Measurements from ENCODE around the gene DNAJC21.
A peak's percentile ranks its signal among the peaks of the same experiment; 100 is the strongest.
"Not testable (repeated sequence)": the region's sequence is repeated elsewhere in the genome, so short reads cannot be mapped to it uniquely, and the experiment has no call there.

The DNAJC21 gene

DNA sequence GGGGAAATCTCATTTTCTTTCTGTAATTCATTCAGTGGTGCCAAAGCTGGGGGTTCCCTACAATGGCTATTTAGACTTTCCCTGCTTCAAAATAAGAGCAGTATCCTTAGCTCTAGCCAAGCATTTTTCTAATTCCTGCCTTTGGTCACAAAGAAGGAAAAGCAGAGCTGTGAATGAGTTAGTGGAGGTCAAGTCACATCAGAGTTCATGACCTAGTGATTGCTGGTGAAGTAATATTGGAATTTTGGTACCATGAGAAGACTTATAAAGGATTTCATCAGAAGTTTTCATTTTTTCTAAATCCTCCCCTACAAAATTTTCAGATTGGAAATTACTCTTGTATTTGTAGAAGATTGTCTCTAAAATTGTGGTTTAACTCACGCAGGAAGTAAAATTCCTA, 28.0 kb downstream of the DNAJC21 start:
- TF ChIP-seq, protein P1, sequence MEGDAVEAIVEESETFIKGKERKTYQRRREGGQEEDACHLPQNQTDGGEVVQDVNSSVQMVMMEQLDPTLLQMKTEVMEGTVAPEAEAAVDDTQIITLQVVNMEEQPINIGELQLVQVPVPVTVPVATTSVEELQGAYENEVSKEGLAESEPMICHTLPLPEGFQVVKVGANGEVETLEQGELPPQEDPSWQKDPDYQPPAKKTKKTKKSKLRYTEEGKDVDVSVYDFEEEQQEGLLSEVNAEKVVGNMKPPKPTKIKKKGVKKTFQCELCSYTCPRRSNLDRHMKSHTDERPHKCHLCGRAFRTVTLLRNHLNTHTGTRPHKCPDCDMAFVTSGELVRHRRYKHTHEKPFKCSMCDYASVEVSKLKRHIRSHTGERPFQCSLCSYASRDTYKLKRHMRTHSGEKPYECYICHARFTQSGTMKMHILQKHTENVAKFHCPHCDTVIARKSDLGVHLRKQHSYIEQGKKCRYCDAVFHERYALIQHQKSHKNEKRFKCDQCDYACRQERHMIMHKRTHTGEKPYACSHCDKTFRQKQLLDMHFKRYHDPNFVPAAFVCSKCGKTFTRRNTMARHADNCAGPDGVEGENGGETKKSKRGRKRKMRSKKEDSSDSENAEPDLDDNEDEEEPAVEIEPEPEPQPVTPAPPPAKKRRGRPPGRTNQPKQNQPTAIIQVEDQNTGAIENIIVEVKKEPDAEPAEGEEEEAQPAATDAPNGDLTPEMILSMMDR (conservative IDR thresholded peaks at IDR 0.05; ENCODE audit: low read depth, low read length) = no peak
- DNase-seq (ENCODE audit: low read depth) = peak; percentile 46
- no peak overlapping the region for H3K4me3 ChIP-seq (ENCODE audit: low read depth, low read length)

DNA sequence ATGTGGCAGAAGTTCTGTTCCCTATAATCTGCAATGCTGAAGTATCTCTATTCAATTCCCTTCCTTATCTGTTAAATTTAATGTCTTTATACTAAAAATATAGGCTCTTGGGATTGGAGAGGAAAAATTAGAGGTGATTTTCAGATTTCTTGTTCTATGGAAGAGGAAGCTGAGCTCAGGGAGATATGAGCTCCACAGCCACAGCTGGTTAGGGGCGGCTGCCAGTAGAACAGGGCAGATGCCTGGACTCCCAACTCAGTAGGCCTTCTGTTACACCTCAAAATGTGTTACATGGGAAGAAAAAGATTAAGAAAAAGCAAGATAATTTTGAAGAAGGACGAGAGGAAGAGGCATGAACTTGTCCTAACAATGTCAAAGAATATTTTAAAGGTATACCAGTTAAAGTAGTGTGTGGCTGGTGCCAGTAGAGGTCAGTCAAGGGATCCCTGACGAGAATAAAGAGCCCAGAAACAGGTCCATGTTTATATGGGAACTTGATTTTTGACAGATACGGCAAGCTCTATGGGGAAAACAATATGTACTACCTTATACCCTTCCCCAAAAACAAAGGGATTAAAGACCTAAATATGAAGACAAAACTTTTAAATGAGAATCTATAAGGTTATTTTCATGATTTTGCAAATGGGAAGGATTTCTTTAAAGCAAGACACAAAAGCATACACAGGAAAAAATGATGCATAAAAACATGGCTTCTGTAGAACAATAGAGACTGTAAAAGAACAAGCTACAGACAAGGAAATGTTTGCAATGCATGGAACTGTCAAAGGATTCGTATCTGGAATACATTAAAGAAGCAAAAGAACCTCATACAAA, 28.7 kb downstream of the DNAJC21 start:
- DNase-seq (ENCODE audit: low read depth) = peak; percentile 72
- TF ChIP-seq, protein P1 (conservative IDR thresholded peaks at IDR 0.05; ENCODE audit: low read depth, low read length) = peak; percentile 81

DNA sequence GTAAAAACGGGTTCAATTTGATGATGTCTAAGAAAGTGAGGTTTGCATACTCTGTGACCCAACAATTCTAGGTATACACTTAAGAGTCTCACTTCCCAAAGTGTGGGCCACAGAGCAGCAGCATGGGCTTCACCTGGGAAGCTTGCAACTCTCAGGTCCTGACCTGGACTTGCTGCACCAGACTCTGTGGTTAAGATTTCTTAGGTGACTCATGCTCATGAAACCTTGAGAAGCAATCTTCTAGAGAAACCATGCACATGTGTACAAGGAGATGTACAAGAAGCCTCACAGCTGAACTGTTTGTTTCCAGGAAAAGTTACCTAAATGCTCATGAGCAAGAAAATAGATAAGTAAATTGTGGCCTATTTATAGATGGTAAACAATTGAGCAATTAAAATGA, 30.0 kb downstream of the DNAJC21 start:
- TF ChIP-seq, protein P1 (conservative IDR thresholded peaks at IDR 0.05; ENCODE audit: low read depth, low read length) = no peak
- peak; percentile 93 for DNase-seq (ENCODE audit: low read depth)
- H3K4me3 ChIP-seq (ENCODE audit: low read depth, low read length) = no peak overlapping the region

More for the DNA sequence above, 28.7 kb downstream of the DNAJC21 start:
- H3K4me3 ChIP-seq (ENCODE audit: low read depth, low read length) = no peak overlapping the region

DNA sequence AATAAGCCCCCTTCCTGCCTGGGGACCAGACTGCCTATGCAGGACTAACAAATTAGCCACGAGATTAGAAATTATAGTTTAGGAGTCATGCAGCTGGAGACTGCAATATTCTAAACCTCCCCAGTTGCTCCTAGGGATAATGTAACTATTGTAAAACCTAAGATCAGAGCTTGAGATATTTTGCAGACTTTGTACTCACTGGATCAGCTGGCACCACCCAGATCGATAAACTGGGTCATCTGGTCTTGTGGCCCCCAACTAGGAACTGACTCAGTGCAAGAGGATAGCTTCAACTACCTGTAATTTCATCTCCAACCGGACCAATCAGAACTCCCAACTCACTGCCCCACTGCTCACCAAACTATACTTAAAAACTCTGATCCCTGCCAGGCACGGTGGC, 38.2 kb downstream of the DNAJC21 start:
- TF ChIP-seq, protein P1 (conservative IDR thresholded peaks at IDR 0.05; ENCODE audit: low read depth, low read length) = no peak
- no peak overlapping the region for H3K4me3 ChIP-seq (ENCODE audit: low read depth, low read length)
- no peak for DNase-seq (ENCODE audit: low read depth)

DNA sequence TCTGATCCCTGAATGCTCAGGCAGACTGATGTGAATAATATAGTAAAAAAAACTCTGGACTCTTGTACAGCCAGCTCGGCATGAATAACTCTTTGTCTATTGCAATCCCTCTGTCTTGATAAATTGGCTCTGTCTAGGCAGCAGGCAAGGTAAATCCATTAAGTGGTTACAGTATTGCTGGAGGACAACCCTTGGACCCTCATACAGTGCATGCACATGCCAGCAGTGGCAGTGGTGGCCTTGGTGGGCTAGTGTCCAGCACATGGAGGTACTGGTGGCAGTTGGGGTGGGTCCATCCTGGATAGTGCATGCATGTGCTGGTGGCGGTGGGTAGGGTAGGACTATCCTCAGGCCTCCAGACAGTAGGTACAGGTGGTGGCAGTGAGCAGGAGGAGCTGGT, 38.9 kb downstream of the DNAJC21 start:
- TF ChIP-seq, protein P1 (conservative IDR thresholded peaks at IDR 0.05; ENCODE audit: low read depth, low read length) = no peak
- no peak overlapping the region for H3K4me3 ChIP-seq (ENCODE audit: low read depth, low read length)
- no peak for DNase-seq (ENCODE audit: low read depth)

DNA sequence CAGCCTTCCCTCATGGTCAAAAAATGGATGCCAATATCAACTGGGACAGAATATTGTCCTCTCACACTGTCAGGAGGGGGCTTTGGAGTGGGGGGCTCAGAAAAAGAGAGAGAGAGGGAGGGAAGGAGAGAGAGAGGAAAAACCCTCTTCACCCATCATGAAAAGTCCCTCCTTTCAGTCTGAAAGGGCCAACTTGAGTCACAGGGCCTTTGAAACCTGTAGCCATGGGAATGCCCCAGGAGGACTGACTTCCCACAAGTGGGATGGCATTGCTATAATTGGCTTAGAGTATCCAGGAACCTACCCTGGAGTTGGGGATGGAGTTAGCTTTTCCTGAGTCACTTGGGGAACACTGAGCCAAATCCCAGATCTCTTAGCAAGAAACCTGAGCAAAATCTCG, 41.2 kb downstream of the DNAJC21 start:
- no peak overlapping the region for H3K4me3 ChIP-seq (ENCODE audit: low read depth, low read length)
- TF ChIP-seq, protein P1 (conservative IDR thresholded peaks at IDR 0.05; ENCODE audit: low read depth, low read length) = no peak
- DNase-seq (ENCODE audit: low read depth) = no peak

DNA sequence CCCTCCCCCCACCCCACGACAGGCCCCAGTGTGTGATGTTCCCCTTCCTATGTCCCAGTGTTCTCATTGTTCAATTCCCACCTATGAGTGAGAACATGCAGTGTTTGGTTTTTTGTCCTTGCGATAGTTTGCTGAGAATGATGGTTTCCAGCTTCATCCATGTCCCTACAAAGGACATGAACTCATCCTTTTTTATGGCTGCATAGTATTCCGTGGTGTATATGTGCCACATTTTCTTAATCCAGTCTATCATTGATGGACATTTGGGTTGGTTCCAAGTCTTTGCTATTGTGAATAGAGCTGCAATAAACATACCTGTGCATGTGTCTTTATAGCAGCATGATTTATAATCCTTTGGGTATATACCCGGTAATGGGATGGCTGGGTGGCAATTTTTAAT, 42.3 kb downstream of the DNAJC21 start:
- not testable (repeated sequence) for H3K4me3 ChIP-seq (ENCODE audit: low read depth, low read length); DNase-seq (ENCODE audit: low read depth)

Measured in choroid plexus epithelial cell (primary cell).